ENCODE data around the gene ADAMTSL3.

Gene ADAMTSL3

GRCh38 chr15:83842281-83842680 lies 188.4 kb downstream of the ADAMTSL3 start:
- no peak for DNase-seq

DNA sequence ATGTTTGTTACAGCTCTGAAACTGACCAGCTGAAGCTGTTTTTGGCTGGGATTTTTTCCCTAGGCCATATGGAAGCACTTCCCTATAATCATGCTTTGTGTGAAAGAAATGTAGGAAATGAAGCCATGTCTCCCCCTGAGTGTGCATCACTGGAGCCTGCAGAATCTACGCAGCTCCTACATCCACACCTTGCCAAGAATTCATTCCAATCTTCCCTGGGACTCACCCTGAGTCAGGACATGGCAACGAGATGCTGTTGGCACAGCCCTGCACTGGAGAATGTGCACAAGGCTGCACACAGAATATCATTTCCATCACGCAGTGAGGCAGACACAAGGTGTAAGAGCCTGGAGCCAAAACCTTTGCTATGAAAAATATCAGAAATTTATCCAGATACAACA lies 189.5 kb downstream of the ADAMTSL3 start:
- DNase-seq = no peak

DNA sequence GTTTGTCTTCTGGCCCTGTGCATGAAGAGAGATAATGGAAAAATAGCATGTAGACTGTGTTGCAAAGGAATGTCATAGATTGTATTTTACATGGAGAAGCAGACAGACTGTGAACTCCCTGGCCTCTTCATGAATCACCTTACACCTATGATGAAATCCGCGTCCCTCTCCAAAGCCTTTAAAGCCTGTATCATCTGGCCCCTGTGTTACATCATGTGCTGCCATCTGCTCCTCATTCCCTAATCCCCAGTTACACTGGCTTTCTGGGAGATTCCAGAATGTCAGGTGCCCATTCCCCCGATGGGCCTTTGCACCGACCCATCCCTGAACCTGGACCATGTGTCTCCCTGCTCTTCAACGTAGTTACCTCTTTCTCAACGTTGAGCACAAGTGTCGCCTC lies 190.8 kb downstream of the ADAMTSL3 start:
- DNase-seq = no peak

GRCh38 chr15:83845230-83845629 lies 191.3 kb downstream of the ADAMTSL3 start:
- DNase-seq = no peak

DNA sequence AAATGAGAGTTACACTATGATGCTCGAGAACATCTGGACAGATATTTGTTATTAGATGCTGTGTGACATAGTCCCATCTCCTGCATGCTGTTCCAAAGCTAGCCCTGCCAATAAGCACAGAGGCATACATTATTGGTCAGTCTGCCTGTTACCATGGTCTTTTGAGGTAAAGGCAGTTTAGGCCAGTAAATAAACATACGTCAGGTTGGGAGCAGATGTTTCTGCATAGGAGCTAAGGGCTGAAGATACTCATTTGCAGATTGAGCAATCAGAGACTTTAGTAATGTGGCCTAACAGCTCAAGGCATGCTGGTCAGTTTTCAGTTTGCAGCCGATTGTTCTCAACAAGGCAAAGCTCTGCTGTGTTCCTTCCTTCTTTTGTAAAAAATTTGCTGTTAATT lies 192.9 kb downstream of the ADAMTSL3 start:
- no peak for DNase-seq

- no peak for DNase-seq
Observed at GRCh38 chr15:83848315-83849050, 194.6 kb downstream of the ADAMTSL3 start.

GRCh38 chr15:83850015-83850414 lies 196.1 kb downstream of the ADAMTSL3 start:
- DNase-seq = no peak

DNA sequence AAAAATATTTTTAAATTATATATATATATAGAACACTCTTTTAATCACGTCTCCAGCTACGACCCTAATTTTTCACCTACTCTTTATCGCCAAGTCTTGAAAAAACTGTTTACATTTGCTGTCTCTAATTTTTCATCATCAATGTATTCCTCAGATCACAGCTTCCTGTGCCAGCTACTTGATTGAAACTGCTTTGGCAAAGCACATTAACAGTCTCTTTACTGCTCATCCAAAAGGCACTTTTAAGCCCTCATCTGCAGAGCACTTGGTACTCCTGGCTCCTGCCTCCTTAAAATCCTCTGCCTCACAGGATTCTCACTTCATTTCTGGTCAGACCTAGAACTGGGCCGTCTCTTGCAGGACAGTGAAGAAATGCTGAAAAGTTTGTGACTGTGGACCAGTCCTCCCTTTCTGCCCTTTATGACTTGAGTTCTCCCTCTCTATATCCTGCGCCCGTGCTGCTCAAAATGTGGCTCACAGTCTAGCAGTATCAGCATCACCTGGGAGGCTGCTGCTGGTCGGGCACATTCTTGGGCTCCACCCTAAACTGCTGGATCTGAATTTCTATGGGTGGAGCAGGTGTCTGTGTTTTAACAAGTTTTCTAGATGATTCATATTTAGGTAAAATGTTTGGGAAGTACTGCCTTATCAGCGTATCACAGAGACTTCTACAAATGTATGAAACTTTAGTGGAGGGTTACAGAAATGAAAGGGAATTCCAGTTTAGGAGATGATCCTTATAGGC lies 196.8 kb downstream of the ADAMTSL3 start:
- no peak for DNase-seq

GRCh38 chr15:83853232-83853631 lies 199.3 kb downstream of the ADAMTSL3 start:
- DNase-seq = no peak

GRCh38 chr15:83854321-83854720 lies 200.4 kb downstream of the ADAMTSL3 start:
- no peak for DNase-seq

- DNase-seq = no peak
Observed at GRCh38 chr15:83854950-83855707, 201.2 kb downstream of the ADAMTSL3 start.

- no peak for DNase-seq
Observed at GRCh38 chr15:83855956-83856355, 202.0 kb downstream of the ADAMTSL3 start.

DNA sequence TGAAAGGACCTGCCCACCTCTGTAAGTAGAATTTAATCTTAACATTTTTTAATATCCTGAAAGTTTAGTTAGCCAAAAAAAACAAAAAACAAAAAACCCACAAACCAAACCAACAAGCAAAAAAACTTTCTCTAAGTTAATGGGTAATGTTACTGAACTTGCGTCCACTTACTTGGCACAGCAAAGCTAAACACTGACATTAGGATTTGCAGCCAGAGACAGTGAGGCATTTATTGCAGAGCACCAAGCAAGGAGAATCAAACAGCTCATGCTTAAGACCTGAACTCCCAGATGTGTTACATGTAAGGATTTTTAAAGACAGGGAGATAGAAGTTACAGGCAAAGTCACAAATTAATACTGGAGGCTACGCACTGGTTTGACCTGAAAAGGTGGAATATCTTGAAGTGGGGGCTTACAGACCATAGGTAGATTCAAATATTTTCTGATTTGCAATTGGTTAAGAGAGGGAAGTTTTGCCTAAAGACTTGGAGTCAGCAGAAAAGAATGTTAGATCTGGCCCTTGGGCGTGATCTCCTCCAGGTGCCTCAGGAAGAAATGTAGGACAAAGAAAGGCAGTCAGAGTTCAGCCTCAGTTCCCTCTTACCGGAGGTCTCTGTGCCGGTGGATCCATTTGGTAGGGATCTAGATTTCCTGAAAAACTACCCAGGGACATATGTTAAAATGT lies 205.0 kb downstream of the ADAMTSL3 start:
- DNase-seq = no peak

- DNase-seq = no peak
Observed at GRCh38 chr15:83866692-83867091, 212.8 kb downstream of the ADAMTSL3 start.

DNA sequence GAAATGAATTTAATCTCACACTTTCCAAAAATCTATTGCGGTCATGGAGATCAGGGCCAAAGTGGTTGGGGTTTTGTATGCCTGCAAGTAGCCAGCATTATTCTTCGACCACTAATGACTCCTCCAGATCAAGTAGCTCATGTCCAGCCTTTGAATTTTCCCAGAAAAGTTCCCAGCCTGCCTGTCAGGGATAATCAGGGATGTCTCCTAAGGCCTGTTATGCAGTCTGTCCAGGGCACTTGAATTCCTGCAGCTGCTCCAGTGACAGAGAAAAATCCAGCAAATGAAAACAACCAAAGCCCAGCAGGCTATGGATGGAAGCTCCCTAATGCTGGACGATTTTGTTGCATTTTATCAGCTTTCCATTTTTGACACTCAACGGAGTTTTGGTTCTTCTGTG lies 215.4 kb downstream of the ADAMTSL3 start:
- no peak for DNase-seq

DNA sequence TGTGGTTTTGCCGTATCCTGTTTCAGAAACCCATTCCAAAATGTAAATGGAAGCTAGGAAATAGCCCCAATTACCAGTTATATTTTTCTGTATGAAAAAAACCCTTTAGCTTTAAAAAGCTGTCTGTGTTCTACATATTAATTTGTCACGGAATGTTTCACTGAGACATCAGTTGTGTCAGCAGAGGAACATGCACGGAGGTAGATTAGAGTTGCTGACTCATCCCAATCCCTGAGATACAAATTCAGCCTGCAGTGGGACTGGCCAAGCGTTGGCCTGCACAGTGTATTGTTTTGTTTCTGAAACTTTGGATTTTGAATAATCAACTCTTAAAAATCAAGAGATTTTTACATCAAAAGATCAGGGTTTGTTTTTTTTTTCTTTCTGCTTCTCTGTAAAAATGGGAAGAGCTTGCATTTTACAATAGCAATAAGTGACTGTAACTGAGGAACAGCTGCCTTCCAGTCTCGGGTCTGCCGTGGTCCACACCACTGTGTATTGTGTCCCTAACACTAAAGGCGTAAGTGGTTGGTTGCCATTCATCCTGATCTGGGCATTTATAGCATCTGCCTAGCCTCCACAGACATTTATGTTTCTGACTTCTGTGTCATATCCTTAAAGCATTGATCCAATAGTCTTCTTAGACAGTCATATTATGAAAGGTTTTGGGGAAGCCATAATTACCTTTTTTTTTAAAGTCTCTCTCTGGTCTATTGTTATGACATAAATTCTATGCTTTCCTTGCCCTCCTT lies 218.1 kb downstream of the ADAMTSL3 start:
- no peak for DNase-seq

GRCh38 chr15:83873966-83874365 lies 220.0 kb downstream of the ADAMTSL3 start:
- no peak for DNase-seq

- no peak for DNase-seq
Observed at GRCh38 chr15:83880529-83880928, 226.6 kb downstream of the ADAMTSL3 start.

DNA sequence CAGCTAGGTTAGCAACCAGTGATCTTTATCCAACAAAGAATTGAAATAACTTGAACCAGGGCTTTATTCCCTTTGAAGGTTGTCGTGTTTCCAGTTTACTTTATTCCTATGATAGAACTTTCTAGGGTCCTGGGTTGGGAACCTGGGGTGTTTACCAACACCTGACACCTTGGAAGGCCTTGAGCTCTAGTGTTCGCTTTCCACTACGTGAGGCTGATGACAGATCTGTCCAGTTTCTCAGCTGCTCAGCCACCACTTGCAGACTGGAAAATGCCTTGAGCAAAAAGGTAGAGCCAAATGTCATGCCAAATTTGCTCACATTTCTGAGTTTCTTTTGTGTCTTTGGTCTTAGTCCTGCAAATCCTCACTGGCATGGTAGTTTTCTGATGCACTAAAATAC lies 227.2 kb downstream of the ADAMTSL3 start:
- no peak for DNase-seq

- DNase-seq = no peak
Observed at GRCh38 chr15:83886321-83886720, 232.4 kb downstream of the ADAMTSL3 start.

DNA sequence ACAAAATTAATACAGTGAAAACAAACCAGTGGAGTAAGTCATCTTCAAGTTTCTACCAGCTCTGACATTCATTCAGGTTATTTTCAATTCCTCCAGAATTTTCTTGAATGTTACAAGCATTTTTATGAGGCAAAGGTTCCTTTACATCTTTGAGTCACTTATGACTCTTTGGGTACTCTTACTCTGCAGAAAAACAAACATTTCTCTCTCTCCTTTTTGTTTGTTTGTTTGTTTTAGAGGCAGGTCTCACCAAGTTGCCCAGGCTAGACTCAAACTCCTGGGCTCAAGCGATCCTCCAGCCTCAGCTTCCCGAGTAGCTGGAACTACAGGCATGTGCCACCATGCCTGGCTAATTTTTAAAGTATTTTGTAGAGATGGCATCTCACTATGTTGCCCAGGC lies 233.5 kb downstream of the ADAMTSL3 start:
- DNase-seq = no peak

GRCh38 chr15:83887961-83888360 lies 234.0 kb downstream of the ADAMTSL3 start:
- DNase-seq = no peak

Measured in CD4-positive, alpha-beta T cell treated with Interleukin-15 for 1 hour (primary cell).